Esophagus muscularis mucosa (tissue), 4 donors: ENCODE measurements around the gene PEX26.

Experiments
- CTCF ChIP-seq, 3 experiments: fragments of 200-600 bp in 2 of 3; fragments of 450-650 bp in 1 of 3; sonication (generic) in 2 of 3; IDR thresholded peaks; one replicate each; pipeline ENCODE4 v1.5.1; 2017 to 2019; ENCODE audit warnings: antibody characterized with exemption in 3 of 3, mild to moderate bottlenecking in 2 of 3, moderate library complexity in 1 of 3
- EP300 ChIP-seq: sonication (generic); formaldehyde crosslinking; IDR thresholded peaks from one replicate; pipeline ENCODE4 v1.6.1; 2017; ENCODE audit warnings: antibody characterized with exemption
- POLR2A ChIP-seq: fragments of 450-650 bp; IDR thresholded peaks from one replicate; pipeline ENCODE4 v1.6.1; 2017; ENCODE audit warnings: antibody characterized with exemption, moderate library complexity, mild to moderate bottlenecking, low read depth
- POLR2AphosphoS5 ChIP-seq, 2 donors: sonication (generic); formaldehyde crosslinking; IDR thresholded peaks; one replicate each; pipeline ENCODE4 v1.6.1; 2017; ENCODE audit warnings: antibody characterized with exemption in 2 of 2

DNA sequence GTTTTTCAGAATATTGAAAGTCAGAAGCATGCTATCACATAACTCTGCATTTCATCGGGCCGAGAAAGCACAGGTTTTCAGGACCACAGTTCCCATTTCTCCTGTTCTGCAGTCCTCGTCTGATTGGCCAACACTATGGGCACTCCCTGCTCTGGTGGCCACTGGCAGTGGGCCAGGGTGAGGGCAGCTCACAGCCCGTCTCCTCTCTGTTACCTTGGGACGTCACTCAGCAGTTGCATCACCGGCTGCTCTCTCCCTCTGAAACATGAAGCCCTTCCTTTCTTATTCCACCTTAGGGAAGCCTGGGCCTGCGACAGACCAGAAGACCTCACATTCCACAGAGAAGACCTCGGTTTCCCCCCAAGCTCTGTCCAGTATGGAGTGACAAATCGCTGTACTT is 42.0 kb upstream of the PEX26 start:
- no peak for TF ChIP-seq POLR2A
- TF ChIP-seq CTCF (IDR thresholded peaks at IDR 0.05) = no peak
- no peak for TF ChIP-seq POLR2AphosphoS5 (IDR thresholded peaks at IDR 0.05)
- TF ChIP-seq EP300 = no peak
